HG03103 (cell line): Measurements from ENCODE around the gene SMDT1.
A peak's percentile ranks its signal among the peaks of the same experiment; 100 is the strongest.
"Not testable (repeated sequence)": the region's sequence is repeated elsewhere in the genome, so short reads cannot be mapped to it uniquely, and the experiment has no call there.

Experiments
- ATAC-seq: cut with Tn5 transposase; IDR thresholded peaks from one replicate; pipeline ENCODE4 v1.9.1; 2021; ENCODE audit warnings: low read depth; ENCODE audit not compliant: unreplicated experiment

SMDT1 gene

GRCh38 chr22:42070517-42071422, 8.7 kb upstream of the SMDT1 start, which contains the start of gene NAGA:
NAGA (minus strand) TSS chr22:42070812; CDS start chr22:42070297, 515 bp downstream.
- peak; percentile 82 for ATAC-seq

GRCh38 chr22:42071508-42071907, 8.0 kb upstream of the SMDT1 start:
- not testable (repeated sequence) for ATAC-seq

GRCh38 chr22:42072606-42073330, 6.7 kb upstream of the SMDT1 start:
- ATAC-seq = no peak

- no peak for ATAC-seq
Measured at GRCh38 chr22:42073621-42074041, 5.9 kb upstream of the SMDT1 start.

- ATAC-seq = no peak
Measured at GRCh38 chr22:42074132-42074811, 5.2 kb upstream of the SMDT1 start, which contains the start of gene PHETA2. PHETA2 (plus strand) TSS chr22:42074248; CDS start chr22:42077294, 3,046 bp downstream.

- no peak for ATAC-seq
Measured at GRCh38 chr22:42074846-42075676, 4.4 kb upstream of the SMDT1 start.

- ATAC-seq = no peak
Measured at GRCh38 chr22:42076764-42077485, 2.6 kb upstream of the SMDT1 start.

- no peak for ATAC-seq
Measured at GRCh38 chr22:42077486-42078125, 1.9 kb upstream of the SMDT1 start.

GRCh38 chr22:42078469-42079318, 806 bp upstream of the SMDT1 start:
- no peak for ATAC-seq

GRCh38 chr22:42080287-42080686, 787 bp downstream of the SMDT1 start:
- ATAC-seq = no peak

- ATAC-seq = no peak
Measured at GRCh38 chr22:42083119-42083518, 3.6 kb downstream of the SMDT1 start.

GRCh38 chr22:42084874-42085273, 5.4 kb downstream of the SMDT1 start:
- ATAC-seq = no peak

- no peak for ATAC-seq
Measured at GRCh38 chr22:42086051-42086450, 6.6 kb downstream of the SMDT1 start.

GRCh38 chr22:42090596-42091454, 11.3 kb downstream of the SMDT1 start, which contains the start of gene NDUFA6:
NDUFA6 (minus strand) TSS chr22:42090772; CDS start chr22:42090744, 28 bp downstream.
- ATAC-seq = peak; percentile 95

GRCh38 chr22:42091455-42091782, 11.9 kb downstream of the SMDT1 start:
- ATAC-seq = no peak

GRCh38 chr22:42101199-42101598, 21.7 kb downstream of the SMDT1 start:
- no peak for ATAC-seq

- ATAC-seq = not testable (repeated sequence)
Measured at GRCh38 chr22:42104332-42104860, 24.9 kb downstream of the SMDT1 start.
